CD8-positive, alpha-beta memory T cell (primary cell): ENCODE results near the gene NAV2. TPM values are rescaled to one million over a fixed set of nuclear protein-coding genes. Genes with fewer than 3 reads are reported as not detected.

Source experiments
- CTCF ChIA-PET: fragments of 350-600 bp; sonication (Branson Sonifier 250); formaldehyde crosslinking; loops from one replicate; lab custom pipeline; 2021; ENCODE audit warnings: antibody characterized with exemption; lab: Charles Lee
- POLR2A ChIA-PET: fragments of 350-600 bp; sonication (Branson Sonifier 250); formaldehyde crosslinking; loops from one replicate; lab custom pipeline; 2021; ENCODE audit warnings: antibody characterized with exemption; lab: Charles Lee
- DNase-seq, 5 donors: peaks; one replicate each; pipeline versions ENCODE4 v3.0.0 to v3.0.0-alpha.2; 2020 to 2022; ENCODE audit warnings: mixed read lengths in 1 of 5
- H3K27ac ChIP-seq: one replicate; pipeline ENCODE4 v1.7.0; 2013; ENCODE audit warnings: low read depth, mild to moderate bottlenecking, low read length, moderate library complexity
- H3K27me3 ChIP-seq: 2 replicates; pipeline ENCODE4 v1.7.0; 2013; ENCODE audit warnings: low read length, mild to moderate bottlenecking; ENCODE audit not compliant: insufficient read depth, poor library complexity, severe bottlenecking
- H3K36me3 ChIP-seq: 2 replicates; pipeline ENCODE4 v1.7.0; 2013; ENCODE audit warnings: mild to moderate bottlenecking, low read length, moderate library complexity; ENCODE audit not compliant: insufficient read depth
- H3K4me1 ChIP-seq: 2 replicates; pipeline ENCODE4 v1.7.0; 2013; ENCODE audit warnings: mild to moderate bottlenecking, low read length, moderate library complexity; ENCODE audit not compliant: insufficient read depth
- H3K4me3 ChIP-seq: 2 replicates; pipeline ENCODE4 v1.7.0; 2013; ENCODE audit warnings: mild to moderate bottlenecking, low read length
- H3K9me3 ChIP-seq: 2 replicates; pipeline ENCODE4 v1.7.0; 2013; ENCODE audit warnings: mild to moderate bottlenecking, low read length
- H3K27ac Mint-ChIP-seq, 8 donors: one replicate each; pipeline ENCODE4 v1.8.0; 2020 to 2021; ENCODE audit warnings: mixed read lengths in 8 of 8, mild to moderate bottlenecking in 6 of 8, inconsistent platforms in 3 of 8, moderate library complexity in 3 of 8
- H3K27me3 Mint-ChIP-seq, 2 donors: one replicate each; pipeline ENCODE4 v1.8.0; 2020 to 2021; ENCODE audit warnings: mixed read lengths in 2 of 2, mild to moderate bottlenecking in 1 of 2, moderate library complexity in 1 of 2
- H3K36me3 Mint-ChIP-seq, 3 donors: one replicate each; pipeline ENCODE4 v1.8.0; 2020 to 2021; ENCODE audit warnings: mixed read lengths in 3 of 3, inconsistent platforms in 1 of 3, mild to moderate bottlenecking in 1 of 3
- H3K4me1 Mint-ChIP-seq, 3 donors: one replicate each; pipeline ENCODE4 v1.8.0; 2020 to 2021; ENCODE audit warnings: mixed read lengths in 3 of 3, inconsistent platforms in 1 of 3, mild to moderate bottlenecking in 1 of 3
- H3K4me3 Mint-ChIP-seq, 7 donors: one replicate each; pipeline ENCODE4 v1.8.0; 2020 to 2021; ENCODE audit warnings: mixed read lengths in 7 of 7, mild to moderate bottlenecking in 6 of 7, moderate library complexity in 4 of 7, inconsistent platforms in 2 of 7
- H3K9me3 Mint-ChIP-seq, 5 donors: one replicate each; pipeline ENCODE4 v1.8.0; 2020 to 2022; ENCODE audit warnings: mixed read lengths in 5 of 5, mild to moderate bottlenecking in 3 of 5, moderate library complexity in 2 of 5, inconsistent platforms in 1 of 5
- polyA plus RNA-seq: library from polyadenylated mRNA; unstranded; fragments of 300-500 nt; fragmentation: Illumina TruSeq; gene quantifications from one replicate; pipeline ENCODE4 v1.2.3, GENCODE V29; 2021
- total RNA-seq, 2 experiments: library from RNA; stranded (reverse); gene quantifications; one replicate each; pipeline ENCODE4 v1.2.3, GENCODE V29; 2021

Gene NAV2
- total and polyA plus RNA-seq, 3 experiments from 2014 or later, result 0.42 to 1.2 (median 1.1) TPM

GRCh38 chr11:20156280-20156875 is 443.7 kb downstream of the NAV2 start:
- H3K27ac Mint-ChIP-seq, result peak overlapping the region in 4 of 8 donors; percentile 36 to 68 (median 49)
- Histone ChIP-seq H3K4me1 (peaks cover 4% of the 10 kb centered on the region), H3K4me3 (peak overlapping the region; percentile 41), H3K9me3 (no peaks in the 10 kb centered on the region), H3K27ac (no peak overlapping the region), H3K27me3 (peaks cover 34% of the 10 kb centered on the region), H3K36me3 (no peaks in the 10 kb centered on the region)
- DNase-seq, result peak; percentile 9 to 74 (median 44)
- ChIA-PET CTCF (interaction anchor here (1.0 kb wide), 1 partner anchor 208 kb away, joined by 3 read pairs; no protein-coding TSS in a partner anchor), POLR2A (interaction anchor here (0.6 kb wide), 1 partner anchor 207 kb away, joined by 3 read pairs; the partner anchor contains the start of gene HTATIP2)
- peaks cover 0 to 7% (median 0%) of the 10 kb centered on the region in 3 donors for H3K36me3 Mint-ChIP-seq
- peak overlapping the region; percentile 78 to 89 (median 83) for H3K4me3 Mint-ChIP-seq
- H3K9me3 Mint-ChIP-seq, result peaks cover 0 to 24% (median 17%) of the 10 kb centered on the region in 5 donors
- peaks cover 52 to 64% of the 10 kb centered on the region in 2 donors for H3K27me3 Mint-ChIP-seq
- peaks cover 16 to 28% (median 26%) of the 10 kb centered on the region in 3 donors for H3K4me1 Mint-ChIP-seq

GRCh38 chr11:20156876-20157613 is 444.4 kb downstream of the NAV2 start:
- POLR2A ChIA-PET, result interaction anchor here (0.6 kb wide), 1 partner anchor 207 kb away, joined by 3 read pairs; the partner anchor contains the start of gene HTATIP2
- Mint-ChIP-seq H3K27me3 (peaks cover 59 to 71% of the 10 kb centered on the region in 2 donors), H3K4me3 (peak overlapping the region; percentile 78 to 89 (median 81)), H3K4me1 (peaks cover 17 to 28% (median 26%) of the 10 kb centered on the region in 3 donors), H3K9me3 (peaks cover 0 to 24% (median 19%) of the 10 kb centered on the region in 5 donors), H3K36me3 (peaks cover 0 to 7% (median 0%) of the 10 kb centered on the region in 3 donors), H3K27ac (peak overlapping the region in 3 of 8 donors; percentile 22 to 73 (median 41))
- CTCF ChIA-PET, result interaction anchor here (1.0 kb wide), 1 partner anchor 207 kb away, joined by 3 read pairs; no protein-coding TSS in a partner anchor
- H3K27ac ChIP-seq, result no peak overlapping the region
- H3K4me1 ChIP-seq, result peaks cover 4% of the 10 kb centered on the region
- H3K9me3 ChIP-seq, result no peaks in the 10 kb centered on the region
- peaks cover 41% of the 10 kb centered on the region for H3K27me3 ChIP-seq
- peak in 3 of 5 donors; percentile 5 to 71 (median 45) for DNase-seq
- H3K36me3 ChIP-seq, result no peaks in the 10 kb centered on the region
- H3K4me3 ChIP-seq, result peak overlapping the region; percentile 60

GRCh38 chr11:20157728-20158127 is 445.1 kb downstream of the NAV2 start:
- Mint-ChIP-seq H3K27ac (peak overlapping the region in 1 of 8 donors; percentile 41), H3K36me3 (peaks cover 0 to 7% (median 0%) of the 10 kb centered on the region in 3 donors), H3K27me3 (peaks cover 66 to 74% of the 10 kb centered on the region in 2 donors), H3K4me3 (peak overlapping the region; percentile 53 to 89 (median 81)), H3K4me1 (peaks cover 18 to 28% (median 26%) of the 10 kb centered on the region in 3 donors), H3K9me3 (peaks cover 0 to 29% (median 23%) of the 10 kb centered on the region in 5 donors)
- ChIA-PET POLR2A (no interaction called here), CTCF (no interaction called here)
- no peak overlapping the region for H3K27ac ChIP-seq
- H3K27me3 ChIP-seq, result peaks cover 45% of the 10 kb centered on the region
- H3K4me3 ChIP-seq, result no peak overlapping the region
- no peaks in the 10 kb centered on the region for H3K36me3 ChIP-seq
- H3K4me1 ChIP-seq, result peaks cover 4% of the 10 kb centered on the region
- H3K9me3 ChIP-seq, result no peaks in the 10 kb centered on the region
- DNase-seq, result no peak

GRCh38 chr11:20158597-20159257 is 446.1 kb downstream of the NAV2 start:
- Mint-ChIP-seq H3K36me3 (peaks cover 0 to 7% (median 0%) of the 10 kb centered on the region in 3 donors), H3K4me3 (peak overlapping the region in 5 of 7 donors; percentile 6 to 28 (median 22))

GRCh38 chr11:20159466-20160381 is 447.1 kb downstream of the NAV2 start:
- H3K27ac Mint-ChIP-seq, result peak overlapping the region in 2 of 8 donors; percentile 49 to 72
- Histone ChIP-seq H3K9me3 (no peaks in the 10 kb centered on the region), H3K27ac (no peak overlapping the region), H3K4me3 (no peak overlapping the region), H3K36me3 (no peaks in the 10 kb centered on the region), H3K27me3 (peaks cover 63% of the 10 kb centered on the region), H3K4me1 (peaks cover 10% of the 10 kb centered on the region)
- peaks cover 0 to 31% (median 23%) of the 10 kb centered on the region in 5 donors for H3K9me3 Mint-ChIP-seq
- peaks cover 30 to 40% (median 35%) of the 10 kb centered on the region in 3 donors for H3K4me1 Mint-ChIP-seq
- peaks cover 0 to 7% (median 0%) of the 10 kb centered on the region in 3 donors for H3K36me3 Mint-ChIP-seq
- ChIA-PET POLR2A (no interaction called here), CTCF (interaction anchor here (1.5 kb wide), 1 partner anchor 27 kb away, joined by 4 read pairs; no protein-coding TSS in a partner anchor)
- peaks cover 83 to 85% of the 10 kb centered on the region in 2 donors for H3K27me3 Mint-ChIP-seq
- H3K4me3 Mint-ChIP-seq, result peak overlapping the region in 2 of 7 donors; percentile 6 to 22
- DNase-seq, result no peak

More at GRCh38 chr11:20158597-20159257, 446.1 kb downstream of the NAV2 start:
- Histone ChIP-seq H3K9me3 (no peaks in the 10 kb centered on the region), H3K36me3 (no peaks in the 10 kb centered on the region), H3K27me3 (peaks cover 54% of the 10 kb centered on the region), H3K27ac (no peak overlapping the region), H3K4me1 (peaks cover 10% of the 10 kb centered on the region), H3K4me3 (no peak overlapping the region)
- no peak for DNase-seq
- ChIA-PET CTCF (no interaction called here), POLR2A (no interaction called here)
- peaks cover 76 to 78% of the 10 kb centered on the region in 2 donors for H3K27me3 Mint-ChIP-seq
- H3K4me1 Mint-ChIP-seq, result peaks cover 26 to 36% (median 35%) of the 10 kb centered on the region in 3 donors
- H3K27ac Mint-ChIP-seq, result peak overlapping the region in 3 of 8 donors; percentile 41 to 49 (median 41)
- H3K9me3 Mint-ChIP-seq, result peaks cover 0 to 31% (median 23%) of the 10 kb centered on the region in 5 donors

- Mint-ChIP-seq H3K27me3 (peaks cover 84 to 88% of the 10 kb centered on the region in 2 donors), H3K9me3 (peaks cover 0 to 30% (median 21%) of the 10 kb centered on the region in 5 donors), H3K36me3 (peaks cover 0 to 7% (median 0%) of the 10 kb centered on the region in 3 donors), H3K4me3 (peak within 1 kb of the TSS in 2 of 7 donors; percentile 22 to 38), H3K27ac (peak within 1 kb of the TSS in 3 of 8 donors; percentile 58 to 72 (median 66)), H3K4me1 (peaks cover 28 to 38% (median 31%) of the 10 kb centered on the region in 3 donors)
- H3K27me3 ChIP-seq, result peaks cover 67% of the 10 kb centered on the region
- no peaks in the 10 kb centered on the region for H3K9me3 ChIP-seq
- H3K4me1 ChIP-seq, result peaks cover 10% of the 10 kb centered on the region
- POLR2A ChIA-PET, result no interaction called here
- no peak for DNase-seq
- no peaks in the 10 kb centered on the region for H3K36me3 ChIP-seq
- H3K4me3 ChIP-seq, result no peak within 1 kb of the TSS
- CTCF ChIA-PET, result interaction anchor here (1.5 kb wide), 1 partner anchor 28 kb away, joined by 4 read pairs; no protein-coding TSS in a partner anchor
- no peak within 1 kb of the TSS for H3K27ac ChIP-seq
Measured at GRCh38 chr11:20160425-20161229, 448.0 kb downstream of the NAV2 start, which contains the start of gene DBX1. Gene DBX1, minus strand, starts transcription at chr11:20160475. Its CDS starts 151 bp downstream, at chr11:20160324.
